Epithelial cell of esophagus (primary cell): Measurements from ENCODE around the gene NDUFB5.

Experiments
- DNase-seq: peaks from one replicate; pipeline ENCODE4 v3.0.0; 2010; ENCODE audit warnings: low read depth
- H3K4me3 ChIP-seq: 2 replicates; pipeline ENCODE4 v1.5.1; 2011; ENCODE audit warnings: mild to moderate bottlenecking, low read length, control low read depth
- CTCF ChIP-seq: IDR thresholded peaks from 2 replicates; pipeline ENCODE4 v1.5.1; 2011; ENCODE audit warnings: low read depth, mild to moderate bottlenecking, low read length, control low read depth, inconsistent platforms; ENCODE audit not compliant: insufficient read depth; ENCODE audit errors: missing control alignments

Gene NDUFB5

GRCh38 chr3:179606534-179607085, 2.0 kb downstream of the NDUFB5 start:
- no peak overlapping the region for H3K4me3 ChIP-seq
- DNase-seq: no peak
- TF ChIP-seq CTCF: no peak

- DNase-seq: no peak
- H3K4me3 ChIP-seq: no peak overlapping the region
- no peak for TF ChIP-seq CTCF
These were observed 4.5 kb downstream of the NDUFB5 start for GRCh38 chr3:179608931-179609720.

GRCh38 chr3:179610066-179610465, 5.5 kb downstream of the NDUFB5 start:
- no peak for DNase-seq
- H3K4me3 ChIP-seq: no peak overlapping the region
- TF ChIP-seq CTCF: no peak

GRCh38 chr3:179613807-179614206, 9.2 kb downstream of the NDUFB5 start:
- no peak for DNase-seq
- no peak overlapping the region for H3K4me3 ChIP-seq
- no peak for TF ChIP-seq CTCF

- no peak for TF ChIP-seq CTCF
- DNase-seq: no peak
- no peak overlapping the region for H3K4me3 ChIP-seq
These were observed 11.0 kb downstream of the NDUFB5 start for GRCh38 chr3:179615458-179616173.

GRCh38 chr3:179622023-179622422, 17.4 kb downstream of the NDUFB5 start:
- no peak overlapping the region for H3K4me3 ChIP-seq
- TF ChIP-seq CTCF: no peak
- DNase-seq: no peak
